ENCODE data around the gene COQ5.

The COQ5 gene

DNA sequence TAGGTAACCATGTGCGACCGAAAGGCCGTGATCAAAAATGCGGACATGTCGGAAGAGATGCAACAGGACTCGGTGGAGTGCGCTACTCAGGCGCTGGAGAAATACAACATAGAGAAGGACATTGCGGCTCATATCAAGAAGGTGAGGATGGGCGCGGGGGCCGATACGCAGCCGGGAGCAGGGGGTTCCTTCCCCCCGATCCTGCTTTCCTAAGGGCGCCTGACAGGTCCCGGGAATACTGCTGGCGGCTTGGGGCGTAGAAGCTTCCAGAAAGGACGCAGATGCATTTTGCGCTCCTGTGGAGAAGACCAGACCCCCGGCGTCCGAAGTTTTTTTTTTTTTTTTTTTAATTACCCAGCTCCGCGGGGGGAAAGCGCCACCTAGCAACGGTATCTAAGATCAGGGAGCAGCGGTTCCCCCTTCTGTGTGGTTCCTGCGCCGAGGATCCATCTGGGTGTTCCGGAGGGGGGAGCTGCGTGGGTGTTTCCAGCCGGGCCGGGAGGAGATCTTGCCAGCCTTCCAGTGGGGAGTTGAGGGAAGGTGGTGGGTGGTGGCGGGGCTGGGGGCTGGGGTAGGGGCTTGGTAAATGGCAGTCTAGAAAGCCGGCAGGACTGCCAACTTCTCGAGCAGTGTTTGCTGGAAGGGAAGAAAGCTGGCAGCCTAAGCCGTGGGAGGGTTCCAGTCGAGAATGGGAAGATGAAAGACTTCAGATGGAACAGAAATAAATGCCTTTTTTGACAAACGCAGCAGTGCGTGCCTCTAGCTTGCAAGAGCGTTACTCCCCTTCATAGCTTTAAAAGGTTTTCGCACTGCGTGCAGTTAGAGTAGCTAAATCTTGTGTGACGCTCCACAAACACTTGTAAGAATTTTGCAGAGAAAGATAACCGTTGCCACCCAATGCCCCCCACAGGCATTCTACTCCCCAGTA lies 32.3 kb downstream of the COQ5 start (continued):
- TF ChIP-seq, protein P1, sequence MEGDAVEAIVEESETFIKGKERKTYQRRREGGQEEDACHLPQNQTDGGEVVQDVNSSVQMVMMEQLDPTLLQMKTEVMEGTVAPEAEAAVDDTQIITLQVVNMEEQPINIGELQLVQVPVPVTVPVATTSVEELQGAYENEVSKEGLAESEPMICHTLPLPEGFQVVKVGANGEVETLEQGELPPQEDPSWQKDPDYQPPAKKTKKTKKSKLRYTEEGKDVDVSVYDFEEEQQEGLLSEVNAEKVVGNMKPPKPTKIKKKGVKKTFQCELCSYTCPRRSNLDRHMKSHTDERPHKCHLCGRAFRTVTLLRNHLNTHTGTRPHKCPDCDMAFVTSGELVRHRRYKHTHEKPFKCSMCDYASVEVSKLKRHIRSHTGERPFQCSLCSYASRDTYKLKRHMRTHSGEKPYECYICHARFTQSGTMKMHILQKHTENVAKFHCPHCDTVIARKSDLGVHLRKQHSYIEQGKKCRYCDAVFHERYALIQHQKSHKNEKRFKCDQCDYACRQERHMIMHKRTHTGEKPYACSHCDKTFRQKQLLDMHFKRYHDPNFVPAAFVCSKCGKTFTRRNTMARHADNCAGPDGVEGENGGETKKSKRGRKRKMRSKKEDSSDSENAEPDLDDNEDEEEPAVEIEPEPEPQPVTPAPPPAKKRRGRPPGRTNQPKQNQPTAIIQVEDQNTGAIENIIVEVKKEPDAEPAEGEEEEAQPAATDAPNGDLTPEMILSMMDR (tag by site-specific recombination; IDR thresholded peaks at IDR 0.05), result peak; percentile 63
- no peak for TF ChIP-seq ZNF701 (tag by site-specific recombination; IDR thresholded peaks at IDR 0.05)
- no peak for TF ChIP-seq ZNF792 (tag by site-specific recombination; IDR thresholded peaks at IDR 0.05)
- TF ChIP-seq MYNN (tag by site-specific recombination; IDR thresholded peaks at IDR 0.05; ENCODE audit: borderline replicate concordance), result 0 out of 2 replicates have a peak, but pooled peaks have one; percentile 15
- no peak for TF ChIP-seq KLF1 (tag by site-specific recombination; IDR thresholded peaks at IDR 0.05)
- TF ChIP-seq ZBTB20 (tag by site-specific recombination; IDR thresholded peaks at IDR 0.05), result peak; percentile 30; the same call in 1 of the 2 replicates
- TF ChIP-seq, protein P2, sequence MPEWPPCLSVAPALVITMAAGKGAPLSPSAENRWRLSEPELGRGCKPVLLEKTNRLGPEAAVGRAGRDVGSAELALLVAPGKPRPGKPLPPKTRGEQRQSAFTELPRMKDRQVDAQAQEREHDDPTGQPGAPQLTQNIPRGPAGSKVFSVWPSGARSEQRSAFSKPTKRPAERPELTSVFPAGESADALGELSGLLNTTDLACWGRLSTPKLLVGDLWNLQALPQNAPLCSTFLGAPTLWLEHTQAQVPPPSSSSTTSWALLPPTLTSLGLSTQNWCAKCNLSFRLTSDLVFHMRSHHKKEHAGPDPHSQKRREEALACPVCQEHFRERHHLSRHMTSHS (tag by site-specific recombination; IDR thresholded peaks at IDR 0.05), result no peak
- no peak for TF ChIP-seq ZNF776 (tag by site-specific recombination; IDR thresholded peaks at IDR 0.05; ENCODE audit: borderline replicate concordance)
- TF ChIP-seq, protein P3, sequence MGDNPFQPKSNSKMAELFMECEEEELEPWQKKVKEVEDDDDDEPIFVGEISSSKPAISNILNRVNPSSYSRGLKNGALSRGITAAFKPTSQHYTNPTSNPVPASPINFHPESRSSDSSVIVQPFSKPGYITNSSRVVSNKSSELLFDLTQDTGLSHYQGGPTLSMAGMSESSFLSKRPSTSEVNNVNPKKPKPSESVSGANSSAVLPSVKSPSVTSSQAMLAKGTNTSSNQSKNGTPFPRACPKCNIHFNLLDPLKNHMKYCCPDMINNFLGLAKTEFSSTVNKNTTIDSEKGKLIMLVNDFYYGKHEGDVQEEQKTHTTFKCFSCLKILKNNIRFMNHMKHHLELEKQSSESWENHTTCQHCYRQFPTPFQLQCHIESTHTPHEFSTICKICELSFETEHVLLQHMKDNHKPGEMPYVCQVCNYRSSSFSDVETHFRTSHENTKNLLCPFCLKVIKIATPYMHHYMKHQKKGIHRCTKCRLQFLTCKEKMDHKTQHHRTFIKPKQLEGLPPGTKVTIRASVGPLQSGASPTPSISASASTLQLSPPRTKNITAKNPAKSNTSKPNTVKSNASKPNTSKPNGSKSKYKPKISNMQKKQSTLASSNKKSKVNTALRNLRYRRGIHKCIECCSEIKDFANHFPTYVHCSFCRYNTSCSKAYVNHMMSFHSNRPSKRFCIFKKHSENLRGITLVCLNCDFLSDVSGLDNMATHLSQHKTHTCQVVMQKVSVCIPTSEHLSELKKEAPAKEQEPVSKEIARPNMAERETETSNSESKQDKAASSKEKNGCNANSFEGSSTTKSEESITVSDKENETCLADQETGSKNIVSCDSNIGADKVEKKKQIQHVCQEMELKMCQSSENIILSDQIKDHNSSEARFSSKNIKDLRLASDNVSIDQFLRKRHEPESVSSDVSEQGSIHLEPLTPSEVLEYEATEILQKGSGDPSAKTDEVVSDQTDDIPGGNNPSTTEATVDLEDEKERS (tag by site-specific recombination; IDR thresholded peaks at IDR 0.05), result no peak
- TF ChIP-seq GLI2 (tag by site-specific recombination; IDR thresholded peaks at IDR 0.05; ENCODE audit: borderline replicate concordance, low read depth), result no peak
- TF ChIP-seq ZNF292 (tag by site-specific recombination; IDR thresholded peaks at IDR 0.05; ENCODE audit: borderline replicate concordance, low read depth), result no peak
- no peak for TF ChIP-seq KLF9 (tag by site-specific recombination; IDR thresholded peaks at IDR 0.05; ENCODE audit: low read depth)

DNA sequence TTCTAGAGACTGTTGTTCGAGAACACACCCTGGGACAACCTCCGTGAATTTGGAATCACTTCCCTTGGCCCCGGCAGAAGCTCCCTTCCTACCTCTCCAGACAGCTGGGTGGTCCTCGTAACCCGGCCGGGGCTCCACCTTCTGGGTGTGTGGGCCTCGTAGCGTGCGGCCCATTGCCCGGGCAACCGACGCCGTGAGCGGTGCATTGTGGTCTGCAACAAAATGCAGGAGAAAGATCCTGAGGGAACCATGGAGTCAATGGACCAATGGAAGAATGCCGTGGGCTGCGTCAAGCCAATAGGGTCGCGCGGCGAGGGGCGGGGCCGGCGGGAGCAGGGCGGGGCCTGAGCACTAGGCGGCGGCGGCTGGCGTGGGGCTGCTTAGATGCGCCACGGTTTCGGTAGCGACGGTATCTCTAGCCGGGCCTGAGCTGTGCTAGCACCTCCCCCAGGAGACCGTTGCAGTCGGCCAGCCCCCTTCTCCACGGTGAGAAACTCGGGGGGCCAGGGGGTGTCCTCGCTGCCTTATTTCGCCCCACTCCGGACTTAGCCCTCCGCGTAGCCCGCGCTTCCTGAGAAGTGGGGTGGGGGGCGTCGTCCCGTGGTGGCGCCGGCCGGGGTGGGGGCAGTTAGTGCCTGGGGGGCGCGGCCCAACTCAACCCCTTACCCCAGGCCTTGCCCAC lies 33.1 kb downstream of the COQ5 start, which contains the start of gene DYNLL1:
Gene DYNLL1, plus strand, starts transcription at position 383 of the 682 bp plus-strand sequence. CDS start 309 bp downstream, outside the sequence.
- Histone ChIP-seq H3K27ac (ENCODE audit: extremely low read depth, low read depth, low read length) (peak within 1 kb of the TSS; percentile 66; the same call in 1 of the 2 replicates), H3K36me3 (ENCODE audit: control insufficient read depth in 2 of 2, insufficient read depth in 1 of 2, low read length in 2 of 2) (peaks cover 0 to 34% of the 10 kb centered on the region in 2 experiments), H3K9me3 (ENCODE audit: control insufficient read depth, insufficient read depth, low read depth, low read length) (no peaks in the 10 kb centered on the region), H3K4me1 (ENCODE audit: control insufficient read depth, insufficient read depth, low read length) (peaks cover 3% of the 10 kb centered on the region; the same call in 1 of the 2 replicates), H3K4me3 (ENCODE audit: low read depth, low read length) (peak within 1 kb of the TSS; percentile 83)
- POLR2A ChIA-PET, result interaction anchor here (0.6 to 3.0 kb wide), 25 partner anchors 9 to 295 kb away, joined by 3 to 38 read pairs (median 7); partner anchors contain the start of genes COQ5, POP5, RPLP0 and SIRT4
- CTCF ChIA-PET, result interaction anchor here (0.5 to 1.2 kb wide), 3 partner anchors 29 to 56 kb away, joined by 3 to 5 read pairs (median 3); no protein-coding TSS in a partner anchor
- TF ChIP-seq SP3 (tag by site-specific recombination; IDR thresholded peaks at IDR 0.05), result peak; percentile 97
- TF ChIP-seq ZNF629 (tag by site-specific recombination; IDR thresholded peaks at IDR 0.05), result 0 out of 2 replicates have a peak, but pooled peaks have one; percentile 30
- TF ChIP-seq, protein P4, sequence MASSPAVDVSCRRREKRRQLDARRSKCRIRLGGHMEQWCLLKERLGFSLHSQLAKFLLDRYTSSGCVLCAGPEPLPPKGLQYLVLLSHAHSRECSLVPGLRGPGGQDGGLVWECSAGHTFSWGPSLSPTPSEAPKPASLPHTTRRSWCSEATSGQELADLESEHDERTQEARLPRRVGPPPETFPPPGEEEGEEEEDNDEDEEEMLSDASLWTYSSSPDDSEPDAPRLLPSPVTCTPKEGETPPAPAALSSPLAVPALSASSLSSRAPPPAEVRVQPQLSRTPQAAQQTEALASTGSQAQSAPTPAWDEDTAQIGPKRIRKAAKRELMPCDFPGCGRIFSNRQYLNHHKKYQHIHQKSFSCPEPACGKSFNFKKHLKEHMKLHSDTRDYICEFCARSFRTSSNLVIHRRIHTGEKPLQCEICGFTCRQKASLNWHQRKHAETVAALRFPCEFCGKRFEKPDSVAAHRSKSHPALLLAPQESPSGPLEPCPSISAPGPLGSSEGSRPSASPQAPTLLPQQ (tag by site-specific recombination; IDR thresholded peaks at IDR 0.05), result 0 out of 2 replicates have a peak, but pooled peaks have one; percentile 24
- TF ChIP-seq ZNF37A (tag by site-specific recombination; IDR thresholded peaks at IDR 0.05), result no peak
- peak; percentile 99 for TF ChIP-seq ZNF621 (tag by site-specific recombination; IDR thresholded peaks at IDR 0.05)
- TF ChIP-seq, protein P5, sequence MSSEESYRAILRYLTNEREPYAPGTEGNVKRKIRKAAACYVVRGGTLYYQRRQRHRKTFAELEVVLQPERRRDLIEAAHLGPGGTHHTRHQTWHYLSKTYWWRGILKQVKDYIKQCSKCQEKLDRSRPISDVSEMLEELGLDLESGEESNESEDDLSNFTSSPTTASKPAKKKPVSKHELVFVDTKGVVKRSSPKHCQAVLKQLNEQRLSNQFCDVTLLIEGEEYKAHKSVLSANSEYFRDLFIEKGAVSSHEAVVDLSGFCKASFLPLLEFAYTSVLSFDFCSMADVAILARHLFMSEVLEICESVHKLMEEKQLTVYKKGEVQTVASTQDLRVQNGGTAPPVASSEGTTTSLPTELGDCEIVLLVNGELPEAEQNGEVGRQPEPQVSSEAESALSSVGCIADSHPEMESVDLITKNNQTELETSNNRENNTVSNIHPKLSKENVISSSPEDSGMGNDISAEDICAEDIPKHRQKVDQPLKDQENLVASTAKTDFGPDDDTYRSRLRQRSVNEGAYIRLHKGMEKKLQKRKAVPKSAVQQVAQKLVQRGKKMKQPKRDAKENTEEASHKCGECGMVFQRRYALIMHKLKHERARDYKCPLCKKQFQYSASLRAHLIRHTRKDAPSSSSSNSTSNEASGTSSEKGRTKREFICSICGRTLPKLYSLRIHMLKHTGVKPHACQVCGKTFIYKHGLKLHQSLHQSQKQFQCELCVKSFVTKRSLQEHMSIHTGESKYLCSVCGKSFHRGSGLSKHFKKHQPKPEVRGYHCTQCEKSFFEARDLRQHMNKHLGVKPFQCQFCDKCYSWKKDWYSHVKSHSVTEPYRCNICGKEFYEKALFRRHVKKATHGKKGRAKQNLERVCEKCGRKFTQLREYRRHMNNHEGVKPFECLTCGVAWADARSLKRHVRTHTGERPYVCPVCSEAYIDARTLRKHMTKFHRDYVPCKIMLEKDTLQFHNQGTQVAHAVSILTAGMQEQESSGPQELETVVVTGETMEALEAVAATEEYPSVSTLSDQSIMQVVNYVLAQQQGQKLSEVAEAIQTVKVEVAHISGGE (tag by site-specific recombination; conservative IDR thresholded peaks at IDR 0.05; ENCODE audit: low read depth), result peak; percentile 14; the same call in 1 of the 2 replicates
- no peak for TF ChIP-seq ZFP37 (tag by site-specific recombination; IDR thresholded peaks at IDR 0.05)
- no peak for TF ChIP-seq ZBTB7A (tag by site-specific recombination; IDR thresholded peaks at IDR 0.05; ENCODE audit: low read depth)
- TF ChIP-seq ZNF394 (tag by site-specific recombination; IDR thresholded peaks at IDR 0.05; ENCODE audit: borderline replicate concordance), result peak; percentile 76
- peak; percentile 69 for TF ChIP-seq KLF16 (tag by site-specific recombination; IDR thresholded peaks at IDR 0.05)
- TF ChIP-seq ZNF843 (tag by site-specific recombination; IDR thresholded peaks at IDR 0.05), result 0 out of 2 replicates have a peak, but pooled peaks have one; percentile 32
